ENCODE data around the gene FRMD4A.

FRMD4A gene

DNA sequence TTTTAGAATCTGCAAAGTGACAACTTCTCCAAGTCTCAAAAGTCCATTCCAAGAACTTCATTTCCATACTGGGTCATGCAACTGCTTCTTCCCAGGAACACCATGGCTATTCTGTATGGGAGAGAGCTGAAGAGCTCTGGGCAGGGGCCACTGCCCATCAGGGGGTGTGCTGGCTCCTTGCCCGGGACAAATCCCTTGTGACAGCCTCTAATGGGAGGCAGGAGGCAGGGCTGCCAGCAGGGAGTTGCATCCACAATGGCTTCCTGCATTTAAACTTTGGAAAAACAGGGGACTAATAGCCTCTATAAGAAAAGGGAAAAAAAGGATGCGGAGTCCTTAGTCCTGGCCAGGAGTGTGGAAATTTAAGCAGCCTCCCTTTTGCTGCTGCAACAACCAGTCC, 18.4 kb upstream of the FRMD4A start:
- no peak overlapping the region for H3K4me3 ChIP-seq (replicated peaks; ENCODE audit: low read depth, low read length)
- TF ChIP-seq, protein P1, sequence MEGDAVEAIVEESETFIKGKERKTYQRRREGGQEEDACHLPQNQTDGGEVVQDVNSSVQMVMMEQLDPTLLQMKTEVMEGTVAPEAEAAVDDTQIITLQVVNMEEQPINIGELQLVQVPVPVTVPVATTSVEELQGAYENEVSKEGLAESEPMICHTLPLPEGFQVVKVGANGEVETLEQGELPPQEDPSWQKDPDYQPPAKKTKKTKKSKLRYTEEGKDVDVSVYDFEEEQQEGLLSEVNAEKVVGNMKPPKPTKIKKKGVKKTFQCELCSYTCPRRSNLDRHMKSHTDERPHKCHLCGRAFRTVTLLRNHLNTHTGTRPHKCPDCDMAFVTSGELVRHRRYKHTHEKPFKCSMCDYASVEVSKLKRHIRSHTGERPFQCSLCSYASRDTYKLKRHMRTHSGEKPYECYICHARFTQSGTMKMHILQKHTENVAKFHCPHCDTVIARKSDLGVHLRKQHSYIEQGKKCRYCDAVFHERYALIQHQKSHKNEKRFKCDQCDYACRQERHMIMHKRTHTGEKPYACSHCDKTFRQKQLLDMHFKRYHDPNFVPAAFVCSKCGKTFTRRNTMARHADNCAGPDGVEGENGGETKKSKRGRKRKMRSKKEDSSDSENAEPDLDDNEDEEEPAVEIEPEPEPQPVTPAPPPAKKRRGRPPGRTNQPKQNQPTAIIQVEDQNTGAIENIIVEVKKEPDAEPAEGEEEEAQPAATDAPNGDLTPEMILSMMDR (IDR thresholded peaks at IDR 0.05; ENCODE audit: low read depth, low read length, missing control alignments): no peak
- no peak for DNase-seq (ENCODE audit: extremely low read depth, low read depth)

DNA sequence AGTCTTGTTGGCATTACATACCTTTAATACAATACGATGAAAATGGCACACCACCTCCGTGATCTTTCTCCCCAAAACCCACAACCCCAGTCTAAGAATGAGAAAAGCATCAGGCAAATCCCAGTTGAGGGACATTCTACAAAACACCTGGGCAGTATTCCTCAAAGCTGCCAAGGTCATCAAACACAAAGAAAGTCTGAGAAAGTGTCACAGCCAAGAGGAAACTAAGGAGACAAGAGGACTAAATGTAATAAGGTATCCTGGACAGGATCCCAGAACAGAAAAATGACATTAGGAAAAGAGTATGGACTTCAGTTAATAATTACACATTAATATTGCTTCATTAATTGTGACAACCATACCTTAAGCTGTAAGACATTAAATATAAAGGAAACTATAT, 14.5 kb upstream of the FRMD4A start:
- no peak for DNase-seq (ENCODE audit: extremely low read depth, low read depth)
- TF ChIP-seq, protein P1 (IDR thresholded peaks at IDR 0.05; ENCODE audit: low read depth, low read length, missing control alignments): no peak
- H3K4me3 ChIP-seq (replicated peaks; ENCODE audit: low read depth, low read length): no peak overlapping the region

DNA sequence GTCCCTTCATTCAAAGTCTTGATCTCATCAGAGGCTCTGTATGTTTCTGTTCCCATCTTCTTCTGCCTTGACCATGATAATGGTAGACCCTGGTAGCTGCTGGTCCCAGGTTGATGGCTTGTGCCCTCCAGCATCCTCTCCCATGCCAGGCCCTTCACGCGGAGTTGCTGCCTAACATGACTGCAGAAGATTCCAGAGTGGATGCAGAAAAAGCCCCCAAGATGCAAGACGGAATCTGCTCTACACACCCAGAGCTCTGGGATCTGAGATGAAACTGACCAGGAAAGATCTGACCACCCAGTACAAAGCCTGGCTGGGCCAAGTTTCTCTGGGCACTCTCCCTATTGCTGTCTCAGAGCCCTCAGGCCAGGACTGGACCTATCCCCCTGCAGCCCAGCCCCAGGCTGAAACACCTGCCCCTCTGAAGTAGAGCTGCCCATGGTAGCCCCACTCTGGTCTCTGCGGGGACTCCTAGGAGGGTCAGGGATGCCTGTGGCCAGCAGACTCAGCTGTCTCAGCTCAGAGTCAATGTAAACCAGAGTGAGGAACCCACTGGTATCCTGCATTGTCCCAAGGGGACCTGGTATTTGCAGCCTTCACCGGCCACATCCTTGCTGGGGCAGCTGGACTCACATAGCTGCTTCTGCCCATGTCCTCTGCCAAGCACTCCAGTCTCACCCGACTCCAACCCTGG, 9.5 kb upstream of the FRMD4A start:
- DNase-seq (ENCODE audit: extremely low read depth, low read depth): no peak
- no peak overlapping the region for H3K4me3 ChIP-seq (replicated peaks; ENCODE audit: low read depth, low read length)
- TF ChIP-seq, protein P1 (IDR thresholded peaks at IDR 0.05; ENCODE audit: low read depth, low read length, missing control alignments): no peak

DNA sequence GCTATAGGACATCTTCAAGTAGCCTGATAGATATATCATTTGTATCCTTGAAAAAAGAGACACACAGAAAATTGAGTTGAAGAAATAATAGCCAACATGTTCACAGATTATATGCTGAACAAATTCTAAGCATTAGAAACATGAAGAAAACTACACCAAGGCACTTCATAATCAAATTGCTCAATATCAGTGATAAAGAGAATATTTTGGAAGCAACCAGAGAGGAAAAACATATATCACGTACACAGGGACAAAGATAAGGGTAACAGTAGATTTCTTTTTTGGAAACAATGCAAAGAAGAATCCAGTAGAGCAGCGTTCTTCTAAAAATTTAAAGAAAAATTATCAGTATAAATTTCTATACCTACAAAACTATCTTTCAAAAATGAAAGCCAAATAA, 6.0 kb upstream of the FRMD4A start:
- TF ChIP-seq, protein P1 (IDR thresholded peaks at IDR 0.05; ENCODE audit: low read depth, low read length, missing control alignments): no peak
- no peak overlapping the region for H3K4me3 ChIP-seq (replicated peaks; ENCODE audit: low read depth, low read length)
- no peak for DNase-seq (ENCODE audit: extremely low read depth, low read depth)

- no peak overlapping the region for H3K4me3 ChIP-seq (replicated peaks; ENCODE audit: low read depth, low read length)
- TF ChIP-seq, protein P1 (IDR thresholded peaks at IDR 0.05; ENCODE audit: low read depth, low read length, missing control alignments): no peak
- DNase-seq (ENCODE audit: extremely low read depth, low read depth): no peak
Observed at GRCh38 chr10:14334771-14335170, 4.0 kb upstream of the FRMD4A start.

- DNase-seq (ENCODE audit: extremely low read depth, low read depth): no peak
- TF ChIP-seq, protein P1 (IDR thresholded peaks at IDR 0.05; ENCODE audit: low read depth, low read length, missing control alignments): no peak
- H3K4me3 ChIP-seq (replicated peaks; ENCODE audit: low read depth, low read length): no peak overlapping the region
Observed at GRCh38 chr10:14333606-14334005, 2.9 kb upstream of the FRMD4A start.

DNA sequence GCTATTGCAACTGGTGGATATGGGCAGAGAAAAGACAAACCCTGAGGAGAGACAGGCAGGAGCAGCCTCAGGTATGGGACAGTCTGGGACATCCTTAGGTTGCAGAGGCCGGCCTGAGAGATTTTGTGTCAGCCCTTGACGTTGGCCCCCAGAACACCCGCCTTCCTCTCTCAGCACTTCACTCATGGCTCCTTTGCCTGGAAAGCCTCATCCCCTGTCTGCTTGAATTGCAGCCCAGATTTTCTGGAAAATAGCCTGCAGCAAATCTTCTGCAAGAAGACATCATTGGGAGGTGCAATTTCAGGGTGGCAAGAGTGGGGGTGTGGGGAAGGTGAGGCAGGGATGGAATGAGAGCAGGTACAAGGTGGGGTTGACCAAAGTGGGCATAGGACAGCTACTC, 2.2 kb upstream of the FRMD4A start:
- TF ChIP-seq, protein P1 (IDR thresholded peaks at IDR 0.05; ENCODE audit: low read depth, low read length, missing control alignments): no peak
- H3K4me3 ChIP-seq (replicated peaks; ENCODE audit: low read depth, low read length): no peak overlapping the region
- no peak for DNase-seq (ENCODE audit: extremely low read depth, low read depth)
